Muscle of leg (tissue), 9 donors: Measurements from ENCODE around the gene SCN4A. TPM values are rescaled to one million over a fixed set of nuclear protein-coding genes. Genes with fewer than 3 reads are reported as not detected.

Source experiments
- polyA plus RNA-seq, 8 donors: library from polyadenylated mRNA; unstranded; fragments of 120-200 nt; gene quantifications; one replicate each; pipeline versions ENCODE4 v1.2.1 to v1.2.3, GENCODE V29; 2013; ENCODE audit warnings: inconsistent platforms in 1 of 8, low replicate concordance in 1 of 8; ENCODE audit not compliant: insufficient read length in 8 of 8, insufficient read depth in 1 of 8
- total RNA-seq: library from RNA; stranded (reverse); fragments of 120-200 nt; gene quantifications from one replicate; pipeline ENCODE4 v1.2.4, GENCODE V29; 2013

SCN4A gene
- total and polyA plus RNA-seq, 9 donors, result 16.3 to 46.8 (median 36.7) TPM

Other genes starting within 250 kb of the SCN4A start
- 15.1 TPM for gene STRADA, start 231.1 kb downstream of the SCN4A start, total RNA-seq
- gene STRADA, start 231.1 kb downstream of the SCN4A start, polyA plus RNA-seq, result 10 to 100 TPM; 20.3 to 35.4 (median 26.1) TPM
- gene CCDC47, start 199.3 kb downstream of the SCN4A start, total RNA-seq, result 39.1 TPM
- gene CCDC47, start 199.3 kb downstream of the SCN4A start, polyA plus RNA-seq, result 10 to 100 TPM; 42.5 to 65.9 (median 52.9) TPM
- gene DDX42, start 198.7 kb downstream of the SCN4A start, total RNA-seq, result 61.8 TPM
- 100 to 1,000 TPM in 4 of 8 donors, 10 to 100 TPM in 4; 85.6 to 110 (median 96.5) TPM for gene DDX42, start 198.7 kb downstream of the SCN4A start, polyA plus RNA-seq
- gene PSMC5, start 145.5 kb downstream of the SCN4A start, total RNA-seq, result 20.3 TPM
- 100 to 1,000 TPM; 101 to 127 (median 114) TPM for gene PSMC5, start 145.5 kb downstream of the SCN4A start, polyA plus RNA-seq
- 29.1 TPM for gene FTSJ3, start 145.3 kb downstream of the SCN4A start, total RNA-seq
- gene FTSJ3, start 145.3 kb downstream of the SCN4A start, polyA plus RNA-seq, result 10 to 100 TPM; 35.2 to 45.4 (median 37.5) TPM
- 39.1 TPM for gene SMARCD2, start 130.2 kb downstream of the SCN4A start, total RNA-seq
- 10 to 100 TPM; 24.5 to 41.9 (median 31.7) TPM for gene SMARCD2, start 130.2 kb downstream of the SCN4A start, polyA plus RNA-seq
- gene CSH2, start 99.2 kb downstream of the SCN4A start, total RNA-seq, result 8.5 TPM
- 10 to 100 TPM in 1 of 8 donors, 1 to 10 TPM in 4, under 1 TPM in 2, not detected in 1; 0.31 to 10.1 (median 2.7) TPM for gene CSH2, start 99.2 kb downstream of the SCN4A start, polyA plus RNA-seq
- 0.27 TPM for gene GH2, start 91.0 kb downstream of the SCN4A start, total RNA-seq
- under 1 TPM in 1 of 8 donors, not detected in 7; 0.35 TPM for gene GH2, start 91.0 kb downstream of the SCN4A start, polyA plus RNA-seq
- 21.9 TPM for gene CSH1, start 76.3 kb downstream of the SCN4A start, total RNA-seq
- 10 to 100 TPM in 2 of 8 donors, 1 to 10 TPM in 5, under 1 TPM in 1; 0.78 to 15.9 (median 3.9) TPM for gene CSH1, start 76.3 kb downstream of the SCN4A start, polyA plus RNA-seq
- gene CSHL1, start 61.7 kb downstream of the SCN4A start, total RNA-seq, result 0.27 TPM
- under 1 TPM in 3 of 8 donors, not detected in 5; 0.28 to 0.55 (median 0.30) TPM for gene CSHL1, start 61.7 kb downstream of the SCN4A start, polyA plus RNA-seq
- not detected for gene GH1, start 54.1 kb downstream of the SCN4A start, total RNA-seq
- under 1 TPM in 1 of 8 donors, not detected in 7; 0.18 TPM for gene GH1, start 54.1 kb downstream of the SCN4A start, polyA plus RNA-seq
- gene CD79B, start 40.6 kb downstream of the SCN4A start, total RNA-seq, result 3.8 TPM
- gene CD79B, start 40.6 kb downstream of the SCN4A start, polyA plus RNA-seq, result 1 to 10 TPM; 1.8 to 4.3 (median 2.5) TPM
- gene PRR29, start 25.4 kb upstream of the SCN4A start, total RNA-seq, result 0.75 TPM
- 1 to 10 TPM; 1.9 to 4.0 (median 3.0) TPM for gene PRR29, start 25.4 kb upstream of the SCN4A start, polyA plus RNA-seq
- 34.3 TPM for gene ICAM2, start 47.7 kb upstream of the SCN4A start, total RNA-seq
- gene ICAM2, start 47.7 kb upstream of the SCN4A start, polyA plus RNA-seq, result 10 to 100 TPM; 26.4 to 35.1 (median 30.3) TPM
- 4.8 TPM for gene ERN1, start 157.2 kb upstream of the SCN4A start, total RNA-seq
- gene ERN1, start 157.2 kb upstream of the SCN4A start, polyA plus RNA-seq, result 1 to 10 TPM; 3.4 to 5.7 (median 4.7) TPM